Stimulated activated CD8-positive, alpha-beta memory T cell treated with anti-CD3 and anti-CD28 coated beads, Interleukin-7, amount 100 ng/mL, for 4 hours (primary cell): Measurements from ENCODE around the gene ABCA9.
"Not testable (repeated sequence)": the region's sequence is repeated elsewhere in the genome, so short reads cannot be mapped to it uniquely, and the experiment has no call there.

Experiments used
- DNase-seq, 2 donors: peaks; one replicate each; pipeline ENCODE4 v3.0.0-alpha.2; 2020; ENCODE audit warnings: low read depth in 2 of 2

Gene ABCA9

DNA sequence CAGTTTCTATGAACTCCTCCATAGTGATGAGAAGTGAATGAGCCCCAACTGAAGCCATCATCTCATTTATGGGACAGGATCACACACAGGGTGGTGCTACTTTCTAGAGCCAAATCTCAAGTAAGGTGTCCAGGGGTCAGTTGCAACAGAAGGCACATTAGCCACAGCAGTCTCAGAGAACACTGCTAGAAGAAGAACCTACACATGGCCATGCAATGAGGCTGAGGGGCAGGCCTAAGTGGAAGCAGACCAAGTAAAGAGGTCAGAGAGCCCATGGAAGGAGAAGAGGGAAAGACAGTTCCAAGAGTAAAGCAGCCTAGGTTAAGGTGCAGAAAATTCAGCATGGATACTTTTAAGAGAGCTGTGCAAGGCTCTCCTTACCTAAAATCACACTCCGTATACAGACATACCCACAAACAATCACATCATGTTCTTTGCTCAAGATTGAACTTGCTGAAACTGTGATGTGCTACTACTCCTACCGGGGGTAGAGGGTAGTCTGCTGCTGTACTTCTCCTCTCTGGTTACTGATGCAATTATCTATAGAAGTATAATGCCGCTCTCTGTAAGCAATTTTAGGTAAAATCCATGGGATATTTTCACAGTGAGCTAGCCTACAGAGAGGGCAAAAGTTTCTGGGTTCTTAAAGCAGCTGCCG is 107.3 kb downstream of the ABCA9 start:
- no peak for DNase-seq

DNA sequence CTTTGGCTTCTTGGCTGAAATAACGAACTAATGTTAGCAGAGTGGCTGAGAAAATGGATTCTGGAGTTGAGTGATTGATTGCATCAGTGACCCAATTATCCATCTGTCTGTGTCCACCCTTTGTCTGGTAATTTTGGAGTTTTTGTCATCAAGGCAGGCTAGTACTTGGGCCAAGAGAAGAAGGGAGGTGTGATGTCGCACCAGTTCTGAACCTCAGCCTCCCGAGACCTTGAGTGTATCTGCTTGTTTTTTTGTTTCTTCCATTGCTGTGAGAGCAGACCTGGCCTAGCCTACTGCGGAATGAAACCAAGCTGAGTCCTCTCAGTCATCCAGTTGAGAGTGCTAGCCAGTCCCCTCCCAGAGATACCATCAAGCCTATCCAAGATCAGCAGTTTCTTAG is 110.0 kb downstream of the ABCA9 start:
- no peak for DNase-seq

DNA sequence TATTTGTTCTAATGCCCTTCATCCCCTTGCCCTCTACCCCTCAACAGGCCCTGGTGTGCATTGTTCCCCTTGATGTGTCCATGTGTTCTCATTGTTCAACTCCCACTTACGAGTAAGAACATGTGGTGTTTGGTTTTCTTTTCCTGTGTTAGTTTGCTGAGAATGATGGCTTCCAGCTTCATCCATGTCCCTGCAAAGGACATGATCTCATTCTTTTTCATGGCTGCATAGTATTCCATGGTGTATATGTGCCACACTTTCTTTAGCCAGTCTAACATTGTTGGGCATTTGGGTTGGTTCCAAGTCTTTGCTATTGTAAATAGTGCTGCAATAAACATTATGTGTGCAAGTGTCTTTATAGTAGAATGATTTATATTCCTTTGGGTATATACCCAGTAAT is 112.9 kb downstream of the ABCA9 start:
- DNase-seq: not testable (repeated sequence)

DNA sequence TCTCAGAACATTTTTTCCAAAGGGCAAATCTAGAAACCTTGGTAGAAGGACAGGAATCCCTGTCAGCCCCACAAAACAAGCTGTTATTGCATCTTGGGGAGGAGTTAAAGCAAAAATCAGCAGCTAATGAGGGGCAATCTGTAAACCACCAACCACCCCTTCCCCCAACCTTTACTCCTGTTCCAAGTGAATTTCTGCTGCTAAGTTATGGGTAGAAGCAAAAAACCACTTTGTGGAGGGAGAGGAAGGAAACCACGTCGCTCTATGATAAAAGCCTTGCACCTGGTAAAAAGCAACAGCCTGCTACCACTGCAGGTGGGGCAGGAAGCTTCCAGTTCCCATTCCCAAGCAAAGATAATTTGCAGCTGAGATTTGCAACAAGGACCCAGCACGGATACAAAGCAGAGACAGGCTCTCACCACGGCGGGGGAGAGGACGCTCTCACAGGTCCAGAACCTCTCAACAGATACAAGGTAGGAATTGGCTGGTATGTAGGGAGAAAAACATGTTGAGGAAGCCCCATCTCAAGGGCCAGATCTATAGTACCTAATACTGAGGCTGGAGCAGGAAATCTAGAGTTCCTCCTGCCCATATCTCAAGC is 116.2 kb downstream of the ABCA9 start:
- no peak for DNase-seq

DNA sequence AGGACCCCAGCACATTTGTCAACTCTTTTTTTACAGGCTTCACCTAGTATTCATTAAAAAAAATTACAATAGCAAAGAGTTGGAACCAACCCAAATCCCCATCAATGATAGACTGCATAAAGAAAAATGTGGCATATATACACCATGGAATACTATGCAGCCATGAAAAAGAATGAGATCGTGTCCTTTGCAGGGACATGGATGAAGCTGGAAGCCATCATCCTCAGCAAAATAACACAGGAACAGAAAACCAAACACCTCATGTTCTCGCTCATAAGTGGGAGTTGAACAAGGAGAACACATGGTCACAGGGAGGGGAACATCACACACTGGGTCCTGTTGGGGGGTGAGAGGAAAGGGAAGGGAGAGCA is 116.9 kb downstream of the ABCA9 start:
- DNase-seq: not testable (repeated sequence)

DNA sequence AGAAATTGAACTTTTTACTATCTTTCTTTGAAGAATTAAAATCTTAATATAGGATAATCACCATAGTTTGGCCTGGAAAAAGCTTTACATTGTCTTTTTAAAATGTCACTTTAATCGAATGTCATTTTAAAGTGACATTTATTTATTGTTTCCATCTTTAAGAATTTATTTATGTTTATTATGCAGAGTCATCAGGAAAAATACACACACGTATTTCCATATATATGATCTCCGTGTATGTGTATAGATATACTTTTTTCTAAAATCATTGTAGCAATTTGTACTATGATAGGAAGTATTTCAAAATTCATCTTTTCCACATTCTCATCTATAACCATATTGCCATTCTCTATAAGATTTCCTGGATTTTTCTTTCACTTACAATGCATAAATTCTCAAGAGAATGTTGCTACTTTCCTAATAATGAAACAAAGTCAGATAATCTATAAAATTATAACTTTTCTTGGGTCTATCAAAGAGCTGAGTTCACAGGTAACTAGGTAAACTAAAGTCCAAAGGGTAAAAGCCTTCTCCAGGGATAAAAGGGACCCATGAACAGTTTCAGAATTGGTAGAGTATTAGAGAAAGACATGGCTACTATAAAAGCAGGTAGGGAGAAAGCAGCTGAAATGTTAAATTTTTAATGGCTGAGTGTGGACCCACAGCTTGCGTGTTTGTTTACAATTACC is 117.5 kb downstream of the ABCA9 start:
- no peak for DNase-seq

DNA sequence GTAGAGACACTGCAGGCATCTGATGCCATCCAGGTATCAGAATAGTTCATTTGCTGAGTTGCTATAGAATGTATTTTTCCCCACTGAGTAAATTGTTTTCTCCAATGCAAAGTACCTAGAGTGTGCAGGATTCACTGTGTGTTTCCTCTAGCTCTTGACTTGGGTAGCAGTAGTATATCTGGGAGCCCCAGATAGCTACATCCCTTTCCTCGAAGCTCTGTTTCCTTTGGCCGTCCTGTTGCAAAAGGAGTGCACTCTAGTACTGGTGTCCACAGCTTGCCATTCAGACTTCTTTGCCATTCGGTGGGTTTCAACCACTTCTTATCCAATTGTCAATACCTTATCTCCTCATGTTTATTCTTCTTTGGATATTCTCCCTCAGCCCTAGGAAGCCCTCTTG is 118.3 kb downstream of the ABCA9 start:
- DNase-seq: no peak

DNA sequence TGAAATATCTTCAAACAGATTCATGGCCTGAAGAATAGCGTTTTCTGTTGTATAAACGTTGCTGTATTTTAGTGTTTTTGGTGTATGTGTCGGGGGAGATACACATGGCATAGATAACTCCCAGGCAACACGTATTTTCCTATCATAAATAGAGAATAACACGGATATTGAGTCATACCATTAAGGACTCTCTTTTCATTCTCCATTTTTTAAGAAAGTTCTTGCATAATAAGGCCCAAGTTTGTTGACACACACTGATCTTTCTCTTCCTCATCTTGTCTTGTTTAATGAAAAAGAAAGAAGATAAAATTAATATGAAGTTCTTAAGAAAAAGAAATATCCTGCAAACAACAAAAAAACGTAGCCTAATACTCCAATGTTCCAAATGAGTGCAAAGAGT is 119.0 kb downstream of the ABCA9 start:
- DNase-seq: no peak

DNA sequence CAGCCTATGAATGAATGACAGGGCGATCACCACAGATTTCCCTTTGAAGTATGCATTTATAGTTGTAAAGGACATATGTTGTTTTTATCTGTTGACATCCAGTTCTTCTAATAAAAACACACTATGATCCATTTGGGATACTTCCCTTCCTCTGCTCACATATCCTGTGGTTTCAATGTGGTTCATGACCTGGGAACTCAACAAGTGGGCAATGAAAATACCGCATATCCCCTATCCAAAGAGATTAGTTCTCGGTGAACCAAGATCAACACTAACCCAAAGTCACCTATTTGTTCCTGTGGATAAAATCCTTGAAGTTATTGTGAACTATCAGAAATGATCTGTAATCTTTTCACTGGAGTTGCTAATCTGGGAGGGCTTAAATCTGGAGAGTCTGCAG is 121.5 kb downstream of the ABCA9 start:
- DNase-seq: no peak

DNA sequence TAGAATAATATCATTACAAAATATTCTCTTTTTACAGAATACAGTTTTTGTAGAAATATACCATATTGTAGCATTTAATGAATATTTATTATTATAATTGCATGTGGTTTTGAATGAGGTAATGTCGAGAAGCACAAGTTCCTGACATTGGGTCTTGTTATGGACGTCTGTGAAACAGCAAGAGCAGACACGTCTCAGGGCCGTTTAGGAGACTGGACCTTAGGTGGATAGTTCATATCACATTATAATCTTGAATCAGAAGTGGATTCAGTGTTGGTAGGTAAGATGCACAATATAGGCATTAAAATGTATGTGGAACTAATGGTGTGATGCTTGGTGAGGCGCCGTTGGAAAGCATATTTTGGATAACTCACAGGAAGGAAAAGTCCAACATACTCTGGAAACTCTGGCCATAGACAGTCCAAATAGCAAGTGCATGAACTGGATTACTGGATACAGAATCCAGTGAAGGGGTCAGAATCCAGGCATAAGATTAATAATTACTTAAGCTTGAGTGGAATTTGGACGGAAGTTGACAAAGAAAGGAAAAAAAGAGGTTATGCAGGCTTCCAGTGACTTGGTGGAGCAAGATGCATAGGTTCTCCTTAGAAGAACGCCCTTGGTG is 122.7 kb downstream of the ABCA9 start:
- DNase-seq: no peak

DNA sequence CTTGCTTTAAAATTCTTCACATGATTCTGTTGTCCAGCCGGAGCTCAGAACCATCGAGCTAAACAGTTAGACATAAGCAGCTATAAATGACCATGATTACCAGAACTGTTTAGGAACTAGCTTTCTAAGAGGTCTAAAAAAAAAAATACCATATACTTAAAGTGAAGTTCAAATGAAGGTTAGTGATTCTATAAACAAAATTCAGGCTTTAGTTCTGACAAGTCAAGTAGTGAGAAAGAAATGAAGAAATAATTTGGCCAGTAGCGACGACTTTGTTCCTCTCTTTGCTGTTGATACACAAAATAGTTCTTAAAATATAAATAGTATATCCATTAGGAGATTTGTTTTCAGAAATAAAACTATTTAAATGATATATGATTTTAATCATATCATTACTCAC is 133.2 kb downstream of the ABCA9 start:
- DNase-seq: no peak

DNA sequence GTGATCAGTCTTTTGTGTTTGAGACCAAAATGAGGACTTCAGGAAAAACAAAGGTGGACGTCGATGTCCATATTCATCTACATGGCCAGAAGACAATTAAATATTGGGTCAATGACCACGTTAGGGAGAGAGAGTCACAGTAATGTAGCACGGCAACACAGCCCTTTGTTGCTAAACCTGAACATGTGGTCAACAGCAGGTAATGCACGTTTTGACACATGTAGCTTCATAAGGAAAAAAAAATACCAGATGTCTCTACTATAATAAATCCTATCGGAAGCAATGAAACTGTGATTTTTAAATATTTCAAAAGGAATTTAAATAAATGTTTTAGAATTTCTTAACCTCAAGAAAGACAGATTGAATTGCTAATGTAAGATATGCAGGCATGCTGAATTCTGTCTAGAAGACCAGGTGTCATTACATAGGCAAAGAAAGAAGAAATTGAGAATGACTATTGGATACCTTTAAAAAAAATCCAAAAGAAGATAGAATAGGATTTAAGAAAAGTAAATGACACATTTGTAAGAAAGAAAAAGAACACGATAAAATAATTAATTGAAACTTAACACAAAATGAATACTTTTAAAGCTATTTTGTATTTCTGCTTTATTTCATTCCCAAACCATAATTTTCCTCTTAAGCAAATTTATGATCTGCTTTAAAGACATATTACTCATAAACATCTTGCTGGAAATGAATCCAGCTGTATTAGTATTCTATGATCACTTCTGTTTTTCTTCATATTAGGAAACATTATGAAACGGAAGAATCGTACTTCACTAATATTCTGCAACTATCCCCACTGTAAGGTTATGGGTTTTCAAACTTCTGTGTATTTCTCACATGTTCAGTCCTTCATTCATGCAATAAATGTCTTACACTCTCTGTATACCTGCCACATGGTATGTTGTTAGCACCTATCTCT is 135.7 kb downstream of the ABCA9 start:
- DNase-seq: no peak
